LNCAP (cell line): ENCODE data around the gene PHACTR2.

ENCODE experiments used
- CTCF ChIP-seq: fragments of 450-650 bp; IDR thresholded peaks from 2 replicates; pipeline ENCODE4 v1.5.1; 2017; ENCODE audit warnings: mild to moderate bottlenecking

PHACTR2 gene

DNA sequence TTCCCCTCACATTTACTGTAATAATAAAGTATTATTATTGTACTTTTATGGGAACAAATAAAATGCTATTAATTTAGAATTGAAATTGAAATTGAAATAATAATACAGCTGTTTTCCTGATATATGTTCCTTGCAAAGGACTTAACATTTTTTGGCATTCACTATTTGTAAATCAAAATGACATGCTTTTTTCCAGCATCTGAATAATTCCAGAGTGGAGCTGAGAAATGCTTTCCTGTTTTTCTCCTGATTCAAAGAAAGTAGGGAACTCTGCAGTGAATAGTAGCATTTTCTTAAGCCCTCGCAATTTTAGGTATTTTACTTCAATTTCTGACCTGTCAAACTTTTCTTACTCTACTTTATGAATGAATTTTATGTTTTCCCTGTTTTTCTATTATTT, 72.1 kb downstream of the PHACTR2 start:
- TF ChIP-seq CTCF: no peak

DNA sequence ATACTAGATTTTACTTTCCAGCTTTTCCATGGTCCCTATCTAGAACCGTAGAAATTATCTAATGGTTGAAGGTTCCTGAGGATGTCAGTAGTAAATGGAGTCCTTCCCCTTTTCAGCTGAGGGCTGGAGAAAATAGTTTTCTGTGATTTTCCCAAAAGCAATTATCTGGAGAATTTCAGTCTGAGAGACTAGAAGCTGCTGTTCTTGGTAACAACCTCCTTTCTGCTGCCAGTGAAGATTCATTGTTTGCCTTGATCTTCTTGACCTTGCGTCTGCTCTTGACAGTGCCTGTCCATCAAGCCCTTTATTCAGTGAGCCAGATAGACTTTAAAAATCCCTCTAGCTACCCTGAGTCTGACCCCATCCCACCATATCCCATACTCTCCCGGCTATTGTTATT, 73.1 kb downstream of the PHACTR2 start:
- no peak for TF ChIP-seq CTCF

DNA sequence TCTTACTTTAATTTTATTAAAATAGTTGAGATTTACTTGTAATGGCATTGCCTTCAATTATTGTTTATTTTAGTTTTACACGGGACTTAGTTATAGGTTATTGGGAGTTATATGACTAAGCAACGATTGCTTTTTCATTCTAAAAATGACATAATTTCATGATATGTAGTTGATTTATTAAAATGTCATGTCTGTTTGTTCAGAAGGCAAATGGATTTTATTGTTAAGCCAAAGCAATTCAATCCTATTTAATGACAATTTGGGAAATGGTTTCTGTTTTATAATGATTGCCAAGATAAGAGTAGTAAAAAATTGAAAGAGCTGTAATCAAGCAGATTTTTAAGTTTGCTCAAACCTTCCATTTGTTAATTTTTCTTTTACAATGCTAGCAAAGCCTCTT, 74.7 kb downstream of the PHACTR2 start:
- no peak for TF ChIP-seq CTCF

DNA sequence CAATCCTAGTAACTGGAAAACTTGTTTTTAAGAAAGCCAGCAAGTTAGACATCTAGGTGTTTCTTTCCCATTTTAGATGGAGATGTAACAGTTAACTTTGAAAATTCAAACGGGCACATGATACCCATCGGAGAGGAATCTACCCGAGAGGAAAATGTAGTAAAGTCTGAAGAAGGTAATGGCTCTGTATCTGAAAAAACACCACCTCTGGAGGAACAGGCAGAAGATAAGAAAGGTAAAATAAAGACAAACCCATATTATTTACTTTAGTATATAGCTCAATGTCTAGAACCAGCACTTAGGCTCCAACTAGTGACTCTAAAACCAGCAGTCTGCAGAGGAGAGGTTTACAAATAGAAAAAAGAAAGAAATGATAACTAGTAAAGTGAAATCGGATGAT, 75.9 kb downstream of the PHACTR2 start:
- TF ChIP-seq CTCF: no peak

DNA sequence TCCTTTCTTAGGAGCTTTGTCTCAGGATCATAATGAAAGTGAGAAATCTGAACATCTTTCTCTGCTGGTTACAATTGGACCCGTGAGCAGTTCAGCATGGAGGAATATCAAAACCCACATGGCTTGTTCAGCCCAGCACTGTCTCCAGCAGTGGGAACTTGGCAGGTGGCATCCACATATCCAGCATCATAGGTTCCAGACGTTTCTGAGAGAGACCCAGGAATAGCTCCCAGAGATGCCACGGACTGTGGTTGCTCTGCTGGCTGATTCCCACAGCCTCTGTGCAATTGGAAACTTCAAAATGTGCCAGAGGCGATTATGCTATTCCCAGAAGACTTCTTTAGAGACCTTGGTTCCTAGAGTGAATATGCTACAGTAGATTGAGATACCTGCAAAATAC, 76.4 kb downstream of the PHACTR2 start:
- no peak for TF ChIP-seq CTCF

- no peak for TF ChIP-seq CTCF
Measured at GRCh38 chr6:143755301-143755744, 77.6 kb downstream of the PHACTR2 start.

DNA sequence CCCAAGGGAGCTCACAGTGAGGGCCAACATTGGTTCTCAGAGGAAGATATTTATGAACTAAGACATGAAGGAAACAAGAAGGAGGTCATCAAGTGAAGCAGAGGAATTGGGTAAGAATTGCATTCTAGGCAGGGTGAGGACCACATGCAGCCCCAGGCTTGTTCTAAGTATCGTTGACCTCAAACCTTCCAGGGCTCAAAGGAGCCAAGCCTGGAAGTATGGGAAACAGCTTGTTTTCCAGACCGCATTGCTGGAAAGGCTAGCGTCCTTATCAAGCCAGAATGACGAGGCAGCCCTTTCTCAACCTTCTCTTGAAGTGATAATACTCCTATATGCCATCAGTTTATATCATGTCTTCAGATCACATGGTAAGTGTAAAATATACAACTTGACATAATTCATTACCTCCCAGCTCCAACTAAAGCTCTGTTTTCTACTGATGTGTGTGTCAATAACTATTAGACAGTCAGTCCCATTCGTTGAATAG, 79.6 kb downstream of the PHACTR2 start:
- TF ChIP-seq CTCF: no peak

DNA sequence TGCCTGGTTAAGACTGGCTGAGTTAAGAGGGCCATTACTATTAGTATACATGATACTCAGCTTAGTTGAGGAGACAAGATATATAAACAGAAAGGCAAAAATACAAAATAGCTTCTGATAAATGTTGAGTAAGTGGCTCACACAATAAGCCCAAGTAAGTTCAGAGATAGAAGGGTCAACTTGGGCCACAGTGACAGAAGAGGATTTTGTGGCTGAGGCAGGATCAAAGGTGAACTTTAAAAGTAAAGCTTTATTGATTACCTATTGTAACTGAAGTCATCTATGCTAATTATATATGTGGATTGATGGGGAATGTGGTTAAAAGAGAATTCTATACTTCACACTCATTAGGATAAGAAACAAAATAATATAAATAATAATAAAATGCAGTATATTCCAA, 80.8 kb downstream of the PHACTR2 start:
- no peak for TF ChIP-seq CTCF
